ENCODE measurements around the gene LIPM.

- TF ChIP-seq CTCF (IDR thresholded peaks at IDR 0.05; ENCODE audit: low read length): no peak
- TF ChIP-seq EZH2 (optimal IDR thresholded peaks at IDR 0.05; ENCODE audit: low read depth, low read length): no peak
These were observed 21.3 kb upstream of the LIPM start for GRCh38 chr10:88781206-88781605.
